SU-DHL-6 (cell line): ENCODE measurements around the gene GLMP.

ENCODE experiments used
- H2AFZ ChIP-seq: fragments of 200-600 bp; sonication (generic); 2 replicates; pipeline ENCODE4 v1.6.1; 2014; ENCODE audit warnings: low read depth, mild to moderate bottlenecking, moderate library complexity, mixed read lengths, antibody characterized with exemption, low read length; ENCODE audit not compliant: severe bottlenecking
- H3F3A ChIP-seq: fragments of 200-600 bp; shearing (Covaris generic); 2 replicates; pipeline ENCODE4 v1.6.0; 2016; ENCODE audit warnings: antibody characterized with exemption, mild to moderate bottlenecking; ENCODE audit not compliant: insufficient read depth
- H3K27ac ChIP-seq: fragments of 200-600 bp; sonication (generic); 2 replicates; pipeline ENCODE4 v1.5.1; 2016; ENCODE audit warnings: low read depth, mild to moderate bottlenecking, low read length, moderate library complexity, mixed read lengths
- H3K27me3 ChIP-seq: fragments of 200-600 bp; sonication (generic), shearing (Covaris generic); 2 replicates; pipeline ENCODE4 v1.6.0; 2014; ENCODE audit warnings: mild to moderate bottlenecking, low read length
- H3K36me3 ChIP-seq: fragments of 200-600 bp; sonication (generic); 2 replicates; pipeline ENCODE4 v1.6.1; 2014; ENCODE audit warnings: mild to moderate bottlenecking, low read length, mixed read lengths
- H3K4me2 ChIP-seq: fragments of 300-600, 200-600 bp; shearing (Covaris generic), sonication (generic); 2 replicates; pipeline ENCODE4 v1.6.0; 2014; ENCODE audit warnings: low read length, low read depth, mild to moderate bottlenecking; ENCODE audit not compliant: poor library complexity, severe bottlenecking
- H3K4me3 ChIP-seq: fragments of 200-600 bp; sonication (generic); 2 replicates; pipeline ENCODE4 v1.5.1; 2014; ENCODE audit warnings: antibody characterized with exemption, low read length, mild to moderate bottlenecking, mixed read lengths; ENCODE audit not compliant: insufficient read depth, poor library complexity, severe bottlenecking
- H3K79me2 ChIP-seq: fragments of 200-600 bp; sonication (generic); 2 replicates; pipeline ENCODE4 v1.6.1; 2014; ENCODE audit warnings: mild to moderate bottlenecking, low read length, moderate library complexity; ENCODE audit not compliant: insufficient read depth
- H3K9ac ChIP-seq: fragments of 200-600 bp; sonication (generic); 2 replicates; pipeline ENCODE4 v1.7.0; 2014; ENCODE audit warnings: mild to moderate bottlenecking, low read length
- H3K9me2 ChIP-seq: fragments of 200-600 bp; sonication (generic); replicated peaks from 2 replicates; pipeline ENCODE4 v1.6.1; 2014; ENCODE audit warnings: low read length; ENCODE audit not compliant: insufficient read depth
- H3K9me3 ChIP-seq: fragments of 200-600 bp; sonication (generic); 2 replicates; pipeline ENCODE4 v1.6.1; 2014; ENCODE audit warnings: low read length, mixed read lengths; ENCODE audit not compliant: insufficient read depth
- H4K20me1 ChIP-seq: fragments of 200-600 bp; sonication (generic); 2 replicates; pipeline ENCODE4 v1.6.1; 2014; ENCODE audit warnings: low read depth, mild to moderate bottlenecking, antibody characterized with exemption, low read length, moderate library complexity, mixed read lengths
- EZH2phosphoT487 ChIP-seq: fragments of 200-600 bp; sonication (generic), shearing (Covaris generic); conservative IDR thresholded peaks from 2 replicates; pipeline ENCODE4 v1.6.1; 2018; ENCODE audit warnings: mild to moderate bottlenecking, antibody characterized with exemption, low read length, moderate library complexity, mixed read lengths
- TF ChIP-seq, protein P1 (sequence below): fragments of 200-600 bp; sonication (generic); IDR thresholded peaks from one replicate; pipeline ENCODE4 v1.5.1; 2017; ENCODE audit warnings: antibody characterized with exemption, mild to moderate bottlenecking, low read length, moderate library complexity; ENCODE audit not compliant: insufficient read depth, poor library complexity, severe bottlenecking

GLMP gene

DNA sequence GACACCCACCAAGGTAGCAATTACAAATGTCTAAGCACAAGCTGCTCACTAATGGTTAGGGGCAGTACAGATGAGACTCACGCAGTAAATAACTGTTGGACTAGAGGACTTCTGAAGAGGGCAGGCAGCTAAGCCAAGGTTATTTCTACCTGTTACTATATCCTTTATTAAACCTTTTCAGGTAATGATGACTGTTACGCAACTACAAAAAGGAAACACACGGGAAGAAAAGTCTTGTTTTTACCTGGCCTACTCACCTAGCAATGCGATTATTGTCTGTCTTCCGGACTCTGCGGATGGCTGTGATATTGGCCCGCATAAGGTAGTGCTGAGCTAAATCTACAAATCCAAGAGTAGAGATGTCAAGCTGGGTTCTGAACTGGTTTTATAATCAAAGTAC is 21.4 kb upstream of the GLMP start:
- TF ChIP-seq, protein P1, sequence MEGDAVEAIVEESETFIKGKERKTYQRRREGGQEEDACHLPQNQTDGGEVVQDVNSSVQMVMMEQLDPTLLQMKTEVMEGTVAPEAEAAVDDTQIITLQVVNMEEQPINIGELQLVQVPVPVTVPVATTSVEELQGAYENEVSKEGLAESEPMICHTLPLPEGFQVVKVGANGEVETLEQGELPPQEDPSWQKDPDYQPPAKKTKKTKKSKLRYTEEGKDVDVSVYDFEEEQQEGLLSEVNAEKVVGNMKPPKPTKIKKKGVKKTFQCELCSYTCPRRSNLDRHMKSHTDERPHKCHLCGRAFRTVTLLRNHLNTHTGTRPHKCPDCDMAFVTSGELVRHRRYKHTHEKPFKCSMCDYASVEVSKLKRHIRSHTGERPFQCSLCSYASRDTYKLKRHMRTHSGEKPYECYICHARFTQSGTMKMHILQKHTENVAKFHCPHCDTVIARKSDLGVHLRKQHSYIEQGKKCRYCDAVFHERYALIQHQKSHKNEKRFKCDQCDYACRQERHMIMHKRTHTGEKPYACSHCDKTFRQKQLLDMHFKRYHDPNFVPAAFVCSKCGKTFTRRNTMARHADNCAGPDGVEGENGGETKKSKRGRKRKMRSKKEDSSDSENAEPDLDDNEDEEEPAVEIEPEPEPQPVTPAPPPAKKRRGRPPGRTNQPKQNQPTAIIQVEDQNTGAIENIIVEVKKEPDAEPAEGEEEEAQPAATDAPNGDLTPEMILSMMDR, result no peak
- TF ChIP-seq EZH2phosphoT487, result no peak
- Histone ChIP-seq H3K27me3 (no peaks in the 10 kb centered on the region), H3K36me3 (peaks cover 42% of the 10 kb centered on the region), H3F3A (no peaks in the 10 kb centered on the region; the same call in 1 of the 2 replicates), H4K20me1 (no peaks in the 10 kb centered on the region), H3K4me2 (no peak overlapping the region), H3K4me3 (no peak overlapping the region), H3K9ac (no peak overlapping the region), H3K79me2 (no peaks in the 10 kb centered on the region), H3K27ac (no peak overlapping the region), H3K9me2 (no peaks in the 10 kb centered on the region), H2AFZ (no peak overlapping the region), H3K9me3 (no peaks in the 10 kb centered on the region)

- Histone ChIP-seq H2AFZ (no peak overlapping the region), H3F3A (peaks cover 8% of the 10 kb centered on the region; the same call in 1 of the 2 replicates), H3K79me2 (no peaks in the 10 kb centered on the region), H3K9me3 (no peaks in the 10 kb centered on the region), H3K4me3 (no peak overlapping the region), H3K27ac (no peak overlapping the region), H4K20me1 (no peaks in the 10 kb centered on the region), H3K4me2 (no peak overlapping the region), H3K27me3 (no peaks in the 10 kb centered on the region), H3K9ac (no peak overlapping the region), H3K36me3 (peaks cover 42% of the 10 kb centered on the region; the same call in 1 of the 2 replicates), H3K9me2 (no peaks in the 10 kb centered on the region)
- TF ChIP-seq, protein P1, result no peak
Observed at GRCh38 chr1:156310962-156311361, 15.5 kb upstream of the GLMP start.

- H3K9ac ChIP-seq, result no peak overlapping the region
- no peak overlapping the region for H3K4me3 ChIP-seq
- H3K79me2 ChIP-seq, result no peaks in the 10 kb centered on the region
- H3F3A ChIP-seq, result peaks cover 15% of the 10 kb centered on the region; the same call in 1 of the 2 replicates
- no peaks in the 10 kb centered on the region for H3K27me3 ChIP-seq
- H3K27ac ChIP-seq, result no peak overlapping the region
- no peaks in the 10 kb centered on the region for H3K9me2 ChIP-seq
- no peaks in the 10 kb centered on the region for H4K20me1 ChIP-seq
- H3K9me3 ChIP-seq, result no peaks in the 10 kb centered on the region
- H3K36me3 ChIP-seq, result peaks cover 38% of the 10 kb centered on the region; the same call in 1 of the 2 replicates
- no peak overlapping the region for H2AFZ ChIP-seq
- H3K4me2 ChIP-seq, result no peak overlapping the region
- TF ChIP-seq, protein P1, result no peak
- no peak for TF ChIP-seq EZH2phosphoT487
Observed at GRCh38 chr1:156308078-156308477, 12.6 kb upstream of the GLMP start.
